Fibroblast of the aortic adventitia (primary cell): ENCODE measurements around the gene C20orf173. TPM values are rescaled to one million over a fixed set of nuclear protein-coding genes. Genes with fewer than 3 reads are reported as not detected.

Source experiments
- DNase-seq: peaks from one replicate; pipeline ENCODE4 v3.0.0-alpha.2; 2010; ENCODE audit warnings: low read depth
- H3K4me3 ChIP-seq: 2 replicates; pipeline ENCODE4 v1.5.1; 2011; ENCODE audit warnings: low read depth, mild to moderate bottlenecking, control low read depth, low read length, moderate library complexity
- CTCF ChIP-seq: IDR thresholded peaks from 2 replicates; pipeline ENCODE4 v1.5.1; 2011; ENCODE audit warnings: mild to moderate bottlenecking, low read length, control low read depth, inconsistent platforms; ENCODE audit not compliant: insufficient read depth
- total RNA-seq: library from RNA; depleted of rRNA; stranded (reverse); fragments of >200 nt; gene quantifications from 2 replicates; pipeline ENCODE4 v1.2.3, GENCODE V29; 2012; ENCODE audit warnings: low replicate concordance

The C20orf173 gene
- total RNA-seq, 1 donor, result not detected

- no peak for DNase-seq
- H3K4me3 ChIP-seq, result no peak overlapping the region
- no peak for TF ChIP-seq CTCF
These were observed 38.7 kb downstream of the C20orf173 start for GRCh38 chr20:35490736-35491181.

- TF ChIP-seq CTCF, result no peak
- DNase-seq, result no peak
- no peak overlapping the region for H3K4me3 ChIP-seq
These were observed 39.7 kb downstream of the C20orf173 start for GRCh38 chr20:35489717-35490116.

GRCh38 chr20:35487479-35487878 lies 42.0 kb downstream of the C20orf173 start:
- H3K4me3 ChIP-seq, result no peak overlapping the region
- TF ChIP-seq CTCF, result no peak
- no peak for DNase-seq

GRCh38 chr20:35479798-35480197 lies 49.7 kb downstream of the C20orf173 start:
- DNase-seq, result no peak
- TF ChIP-seq CTCF, result no peak
- H3K4me3 ChIP-seq, result no peak overlapping the region

GRCh38 chr20:35478804-35479472 lies 50.5 kb downstream of the C20orf173 start:
- TF ChIP-seq CTCF, result peak; percentile 3
- no peak overlapping the region for H3K4me3 ChIP-seq
- no peak for DNase-seq

Other genes with a start within 250 kb of the C20orf173 start
- 17.0 and 120 TPM in 2 replicates for gene EIF6, start 244.9 kb downstream of the C20orf173 start, total RNA-seq
- gene FAM83C, start 237.2 kb downstream of the C20orf173 start, total RNA-seq, result not detected in 2 replicates
- gene UQCC1, start 117.7 kb downstream of the C20orf173 start, total RNA-seq, result 24.4 and 26.9 TPM in 2 replicates
- 4.8 and 27.6 TPM in 2 replicates for gene GDF5, start 91.4 kb downstream of the C20orf173 start, total RNA-seq
- gene CEP250, start 74.1 kb downstream of the C20orf173 start, total RNA-seq, result 22.0 and 66.7 TPM in 2 replicates
- gene ERGIC3, start 12.4 kb upstream of the C20orf173 start, total RNA-seq, result 331 and 368 TPM in 2 replicates
- 2.2 and 4.7 TPM in 2 replicates for gene SPAG4, start 86.2 kb upstream of the C20orf173 start, total RNA-seq
- 127 and 154 TPM in 2 replicates for gene CPNE1, start 135.2 kb upstream of the C20orf173 start, total RNA-seq
- gene RBM12, start 135.2 kb upstream of the C20orf173 start, total RNA-seq, result 49.0 and 65.4 TPM in 2 replicates
- 5.3 and 19.9 TPM in 2 replicates for gene NFS1, start 169.7 kb upstream of the C20orf173 start, total RNA-seq
- gene ROMO1, start 169.8 kb upstream of the C20orf173 start, total RNA-seq, result 164 and 214 TPM in 2 replicates
- 236 and 510 TPM in 2 replicates for gene RBM39, start 212.6 kb upstream of the C20orf173 start, total RNA-seq
- gene PHF20, start 242.4 kb upstream of the C20orf173 start, total RNA-seq, result 28.5 and 30.9 TPM in 2 replicates